Kasumi-1 (cell line): ENCODE data around the gene FTO.

Experiments used
- DNase-seq, 2 experiments: peaks; one replicate each; lab custom pipeline; 2025; lab: John Stamatoyannopoulos, UW

FTO gene

GRCh38 chr16:53784291-53784690, 80.3 kb downstream of the FTO start:
- no peak for DNase-seq

GRCh38 chr16:53785044-53785443, 81.1 kb downstream of the FTO start:
- no peak for DNase-seq

GRCh38 chr16:53785916-53786315, 82.0 kb downstream of the FTO start:
- DNase-seq, result no peak

- DNase-seq, result no peak
These were observed 83.5 kb downstream of the FTO start for GRCh38 chr16:53787423-53787822.

GRCh38 chr16:53789137-53789536, 85.2 kb downstream of the FTO start:
- peak in 1 of 2 experiments; percentile 19 for DNase-seq

- DNase-seq, result no peak
These were observed 88.4 kb downstream of the FTO start for GRCh38 chr16:53792161-53792951.

- DNase-seq, result no peak
These were observed 99.5 kb downstream of the FTO start for GRCh38 chr16:53803451-53803850.

GRCh38 chr16:53803998-53804397, 100.0 kb downstream of the FTO start:
- DNase-seq, result no peak

GRCh38 chr16:53804467-53804866, 100.5 kb downstream of the FTO start:
- no peak for DNase-seq

- no peak for DNase-seq
These were observed 101.2 kb downstream of the FTO start for GRCh38 chr16:53805113-53805512.

GRCh38 chr16:53805752-53806151, 101.8 kb downstream of the FTO start:
- no peak for DNase-seq

- DNase-seq, result no peak
These were observed 105.4 kb downstream of the FTO start for GRCh38 chr16:53809088-53809932.

- no peak for DNase-seq
These were observed 109.0 kb downstream of the FTO start for GRCh38 chr16:53812914-53813313.

- DNase-seq, result no peak
These were observed 110.8 kb downstream of the FTO start for GRCh38 chr16:53814801-53815200.

GRCh38 chr16:53816211-53816836, 112.4 kb downstream of the FTO start:
- DNase-seq, result no peak

GRCh38 chr16:53817117-53817755, 113.3 kb downstream of the FTO start:
- DNase-seq, result no peak

GRCh38 chr16:53817812-53818550, 114.0 kb downstream of the FTO start:
- no peak for DNase-seq

GRCh38 chr16:53821487-53821886, 117.5 kb downstream of the FTO start:
- no peak for DNase-seq

GRCh38 chr16:53821957-53822625, 118.1 kb downstream of the FTO start:
- DNase-seq, result no peak

- DNase-seq, result peak; percentile 78 to 84
These were observed 119.1 kb downstream of the FTO start for GRCh38 chr16:53822936-53823529.

- no peak for DNase-seq
These were observed 122.7 kb downstream of the FTO start for GRCh38 chr16:53826658-53827057.
